Panc1 (cell line): ENCODE data around the gene LRBA. TPM values are rescaled to one million over a fixed set of nuclear protein-coding genes. Genes with fewer than 3 reads are reported as not detected.

Source experiments
- ATAC-seq: fragments of 200-7000 bp; cut with Tn5 transposase; 2 replicates; pipeline ENCODE4 v1.9.1; 2020; ENCODE audit warnings: mild to moderate bottlenecking, moderate library complexity
- BruUV-seq: library from RNA; stranded (reverse); fragments of 400-500 nt; replicated peaks from 2 replicates; lab custom pipeline; 2021; lab: Mats Ljungman, UMichigan
- CTCF ChIA-PET: fragments of 300-600 bp; sonication (Branson Sonifier 250); formaldehyde crosslinking; loops from one replicate; lab custom pipeline; 2022; ENCODE audit warnings: antibody characterized with exemption; lab: Charles Lee
- POLR2A ChIA-PET: fragments of 300-600 bp; sonication (Branson Sonifier 250); formaldehyde crosslinking; loops from one replicate; lab custom pipeline; 2022; ENCODE audit warnings: antibody characterized with exemption; lab: Charles Lee
- DNase-seq: peaks from one replicate; pipeline ENCODE4 v3.0.0-alpha.2; 2010; ENCODE audit warnings: low read depth, low spot score
- H3K27ac ChIP-seq: 2 replicates; pipeline ENCODE4 v1.5.1; 2011; ENCODE audit warnings: mild to moderate bottlenecking, low read length, inconsistent platforms
- H3K27me3 ChIP-seq: fragments of 200-500 bp; sonication (Bioruptor generic); 2 replicates; pipeline ENCODE4 v1.6.0; 2014; ENCODE audit warnings: low read length, inconsistent platforms; ENCODE audit not compliant: control insufficient read depth, insufficient read depth
- H3K36me3 ChIP-seq: fragments of 200-500 bp; sonication (Bioruptor generic); 2 replicates; pipeline ENCODE4 v1.5.1; 2014; ENCODE audit warnings: inconsistent platforms, mild to moderate bottlenecking, low read length, moderate library complexity; ENCODE audit not compliant: control insufficient read depth, insufficient read depth
- H3K4me1 ChIP-seq: 2 replicates; pipeline ENCODE4 v1.5.1; 2011; ENCODE audit warnings: inconsistent platforms, mild to moderate bottlenecking, low read length, moderate library complexity; ENCODE audit not compliant: control insufficient read depth, insufficient read depth
- H3K4me3 ChIP-seq, 2 experiments: 2 replicates each; pipeline ENCODE4 v1.5.1; 2011 to 2012; ENCODE audit warnings: low read depth in 2 of 2, low read length in 2 of 2, mild to moderate bottlenecking in 2 of 2, inconsistent platforms in 1 of 2, moderate library complexity in 1 of 2
- H3K9me3 ChIP-seq: fragments of 200-500 bp; sonication (Bioruptor generic); 2 replicates; pipeline ENCODE4 v1.5.1; 2014; ENCODE audit warnings: low read depth, mild to moderate bottlenecking, inconsistent platforms, low read length, moderate library complexity; ENCODE audit not compliant: control insufficient read depth, insufficient read depth
- POLR2AphosphoS5 ChIP-seq: IDR thresholded peaks from 2 replicates; pipeline ENCODE4 v1.6.1; 2012; ENCODE audit warnings: mild to moderate bottlenecking, low read depth, low read length, moderate library complexity
- SIN3A ChIP-seq: IDR thresholded peaks from 2 replicates; pipeline ENCODE4 v1.6.1; 2012; ENCODE audit warnings: low read depth, mild to moderate bottlenecking, low read length, moderate library complexity, borderline replicate concordance; ENCODE audit not compliant: insufficient read depth
- TCF7L2 ChIP-seq: IDR thresholded peaks from 2 replicates; pipeline ENCODE4 v1.6.1; 2011; ENCODE audit warnings: mild to moderate bottlenecking, low read depth, low read length, inconsistent platforms
- in situ Hi-C: cut with HindIII; loops from 2 replicates; pipeline ENCODE4 v1.10.0; 2016; ENCODE audit warnings: low sequenced_read_pairs, low pct_unique_long_range_greater_than_20kb
- intact Hi-C: fragments of 100-400 bp; cut with micrococcal nuclease; formaldehyde crosslinking; loops from one replicate; pipeline ENCODE4 v1.10.0; 2022; ENCODE audit not compliant: unreplicated experiment
- total RNA-seq: library from RNA; stranded (reverse); gene quantifications from one replicate; pipeline ENCODE4 v1.2.1, GENCODE V29; 2021; ENCODE audit not compliant: unreplicated experiment
- TF ChIP-seq, protein P1 (sequence below): fragments of 450-650 bp; IDR thresholded peaks from 2 replicates; pipeline ENCODE4 v1.5.1; 2017; ENCODE audit warnings: mild to moderate bottlenecking
- TF ChIP-seq, protein P2 (sequence below), 2 experiments: IDR thresholded peaks; 2 replicates each; pipeline ENCODE4 v1.6.1; 2011 to 2012; ENCODE audit warnings: low read depth in 2 of 2, control low read depth in 1 of 2, low read length in 1 of 2, mild to moderate bottlenecking in 1 of 2, moderate library complexity in 1 of 2; ENCODE audit not compliant: insufficient read depth in 1 of 2

Gene LRBA
- total RNA-seq, 1 experiment from 2014 or later: 26.4 TPM

DNA sequence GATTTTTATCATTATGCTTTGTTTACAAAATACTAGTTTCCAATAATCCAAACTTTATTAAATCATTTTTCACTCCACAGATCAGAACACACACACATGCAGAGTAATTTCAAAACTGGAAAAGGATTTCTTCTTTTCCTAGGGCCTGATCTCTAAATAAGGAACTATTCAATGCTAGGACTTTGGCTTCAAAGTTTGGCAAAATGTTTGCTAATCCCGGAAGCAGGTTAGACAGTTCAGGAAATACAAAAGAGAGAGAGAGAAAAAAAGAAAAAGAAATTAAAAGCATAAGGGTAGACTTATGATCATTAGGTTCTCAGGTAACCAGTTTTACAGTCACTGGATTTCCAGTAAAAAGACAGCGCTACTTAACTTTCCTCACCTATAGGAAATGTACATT is 725.9 kb downstream of the LRBA start:
- CTCF ChIA-PET: no interaction called here
- POLR2A ChIA-PET: no interaction called here
- H3K27ac ChIP-seq: no peak overlapping the region
- no peak overlapping the region for H3K4me3 ChIP-seq
- no peaks in the 10 kb centered on the region for H3K9me3 ChIP-seq
- no peaks in the 10 kb centered on the region for H3K4me1 ChIP-seq
- in situ Hi-C loops (no loop called here), intact Hi-C loops (no loop called here)
- no peaks in the 10 kb centered on the region for H3K27me3 ChIP-seq
- no peak for TF ChIP-seq TCF7L2
- TF ChIP-seq, protein P1, sequence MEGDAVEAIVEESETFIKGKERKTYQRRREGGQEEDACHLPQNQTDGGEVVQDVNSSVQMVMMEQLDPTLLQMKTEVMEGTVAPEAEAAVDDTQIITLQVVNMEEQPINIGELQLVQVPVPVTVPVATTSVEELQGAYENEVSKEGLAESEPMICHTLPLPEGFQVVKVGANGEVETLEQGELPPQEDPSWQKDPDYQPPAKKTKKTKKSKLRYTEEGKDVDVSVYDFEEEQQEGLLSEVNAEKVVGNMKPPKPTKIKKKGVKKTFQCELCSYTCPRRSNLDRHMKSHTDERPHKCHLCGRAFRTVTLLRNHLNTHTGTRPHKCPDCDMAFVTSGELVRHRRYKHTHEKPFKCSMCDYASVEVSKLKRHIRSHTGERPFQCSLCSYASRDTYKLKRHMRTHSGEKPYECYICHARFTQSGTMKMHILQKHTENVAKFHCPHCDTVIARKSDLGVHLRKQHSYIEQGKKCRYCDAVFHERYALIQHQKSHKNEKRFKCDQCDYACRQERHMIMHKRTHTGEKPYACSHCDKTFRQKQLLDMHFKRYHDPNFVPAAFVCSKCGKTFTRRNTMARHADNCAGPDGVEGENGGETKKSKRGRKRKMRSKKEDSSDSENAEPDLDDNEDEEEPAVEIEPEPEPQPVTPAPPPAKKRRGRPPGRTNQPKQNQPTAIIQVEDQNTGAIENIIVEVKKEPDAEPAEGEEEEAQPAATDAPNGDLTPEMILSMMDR: no peak
- TF ChIP-seq, protein P2, sequence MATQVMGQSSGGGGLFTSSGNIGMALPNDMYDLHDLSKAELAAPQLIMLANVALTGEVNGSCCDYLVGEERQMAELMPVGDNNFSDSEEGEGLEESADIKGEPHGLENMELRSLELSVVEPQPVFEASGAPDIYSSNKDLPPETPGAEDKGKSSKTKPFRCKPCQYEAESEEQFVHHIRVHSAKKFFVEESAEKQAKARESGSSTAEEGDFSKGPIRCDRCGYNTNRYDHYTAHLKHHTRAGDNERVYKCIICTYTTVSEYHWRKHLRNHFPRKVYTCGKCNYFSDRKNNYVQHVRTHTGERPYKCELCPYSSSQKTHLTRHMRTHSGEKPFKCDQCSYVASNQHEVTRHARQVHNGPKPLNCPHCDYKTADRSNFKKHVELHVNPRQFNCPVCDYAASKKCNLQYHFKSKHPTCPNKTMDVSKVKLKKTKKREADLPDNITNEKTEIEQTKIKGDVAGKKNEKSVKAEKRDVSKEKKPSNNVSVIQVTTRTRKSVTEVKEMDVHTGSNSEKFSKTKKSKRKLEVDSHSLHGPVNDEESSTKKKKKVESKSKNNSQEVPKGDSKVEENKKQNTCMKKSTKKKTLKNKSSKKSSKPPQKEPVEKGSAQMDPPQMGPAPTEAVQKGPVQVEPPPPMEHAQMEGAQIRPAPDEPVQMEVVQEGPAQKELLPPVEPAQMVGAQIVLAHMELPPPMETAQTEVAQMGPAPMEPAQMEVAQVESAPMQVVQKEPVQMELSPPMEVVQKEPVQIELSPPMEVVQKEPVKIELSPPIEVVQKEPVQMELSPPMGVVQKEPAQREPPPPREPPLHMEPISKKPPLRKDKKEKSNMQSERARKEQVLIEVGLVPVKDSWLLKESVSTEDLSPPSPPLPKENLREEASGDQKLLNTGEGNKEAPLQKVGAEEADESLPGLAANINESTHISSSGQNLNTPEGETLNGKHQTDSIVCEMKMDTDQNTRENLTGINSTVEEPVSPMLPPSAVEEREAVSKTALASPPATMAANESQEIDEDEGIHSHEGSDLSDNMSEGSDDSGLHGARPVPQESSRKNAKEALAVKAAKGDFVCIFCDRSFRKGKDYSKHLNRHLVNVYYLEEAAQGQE (IDR thresholded peaks at IDR 0.05; ENCODE audit: insufficient read depth in 1 of 2, low read depth in 2 of 2, low read length in 1 of 2): no peak
- no peak for TF ChIP-seq SIN3A
- no peak for TF ChIP-seq POLR2AphosphoS5
- DNase-seq (no peak), ATAC-seq (no peak)
- H3K36me3 ChIP-seq: no peaks in the 10 kb centered on the region
- BruUV-seq: no TSS peak

DNA sequence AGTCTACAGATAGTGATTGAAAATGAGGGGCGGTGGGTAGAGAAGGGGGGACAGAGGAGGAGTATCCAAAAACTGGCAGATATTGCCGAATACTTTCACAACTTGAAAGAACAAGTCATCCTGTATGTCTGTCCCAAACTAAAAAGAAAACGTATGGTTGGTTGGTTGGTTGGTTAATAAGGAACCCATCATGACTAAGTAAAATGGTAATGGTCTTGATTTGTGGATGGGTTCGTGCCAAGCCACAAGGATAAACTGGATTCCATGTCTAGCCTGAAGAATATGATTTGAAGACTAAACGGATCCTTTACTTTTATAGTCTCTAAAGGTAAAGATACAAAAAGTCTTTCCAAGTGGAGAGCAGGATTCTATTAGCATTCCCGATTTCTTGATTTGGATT is 728.4 kb downstream of the LRBA start:
- ChIA-PET CTCF (no interaction called here), POLR2A (no interaction called here)
- no TSS peak for BruUV-seq
- DNase-seq (no peak), ATAC-seq (no peak)
- TF ChIP-seq POLR2AphosphoS5 (no peak), TCF7L2 (no peak)
- TF ChIP-seq, protein P2 (IDR thresholded peaks at IDR 0.05; ENCODE audit: insufficient read depth in 1 of 2, low read depth in 2 of 2, low read length in 1 of 2): no peak
- TF ChIP-seq, protein P1: no peak
- intact Hi-C loops (no loop called here), in situ Hi-C loops (no loop called here)
- Histone ChIP-seq H3K27ac (no peak overlapping the region), H3K4me1 (no peaks in the 10 kb centered on the region), H3K27me3 (no peaks in the 10 kb centered on the region), H3K36me3 (no peaks in the 10 kb centered on the region), H3K4me3 (no peak overlapping the region), H3K9me3 (no peaks in the 10 kb centered on the region)
